H1 (cell line): ENCODE measurements around the gene WDR75.

Experiments
- ATF3 ChIP-seq: IDR thresholded peaks from 2 replicates; pipeline ENCODE4 v1.6.1; 2011; ENCODE audit warnings: low read depth, mild to moderate bottlenecking, low read length; ENCODE audit not compliant: insufficient read depth
- CHD1 ChIP-seq: IDR thresholded peaks from 2 replicates; pipeline ENCODE4 v1.6.1; 2012; ENCODE audit warnings: low read depth, low read length, improper control_type of control experiment
- CTCF ChIP-seq, 3 experiments: IDR thresholded peaks; 1 replicate in 2 of 3; 2 replicates in 1 of 3; pipeline versions ENCODE4 v1.5.1 to v1.6.1; 2011; ENCODE audit warnings: low read length in 3 of 3, mild to moderate bottlenecking in 3 of 3, inconsistent platforms in 2 of 3, low read depth in 1 of 3, moderate library complexity in 1 of 3; ENCODE audit not compliant: insufficient read depth in 1 of 3; ENCODE audit errors: control extremely low read depth in 1 of 3
- E2F6 ChIP-seq: IDR thresholded peaks from 2 replicates; pipeline ENCODE4 v1.6.1; 2012; ENCODE audit warnings: inconsistent platforms
- MAX ChIP-seq: IDR thresholded peaks from 2 replicates; pipeline ENCODE4 v1.6.1; 2012; ENCODE audit warnings: inconsistent platforms
- POLR2A ChIP-seq, 2 experiments: IDR thresholded peaks; 1 replicate in 1 of 2; 2 replicates in 1 of 2; pipeline ENCODE4 v1.6.1; 2011; ENCODE audit warnings: low read depth in 2 of 2, low read length in 2 of 2, mild to moderate bottlenecking in 2 of 2; ENCODE audit errors: control extremely low read depth in 1 of 2
- RFX5 ChIP-seq: IDR thresholded peaks from 2 replicates; pipeline ENCODE4 v1.6.1; 2011; ENCODE audit warnings: low read depth, low read length, improper control_type of control experiment, borderline replicate concordance
- RNF2 ChIP-seq: fragments of 200-900, 300-1000 bp; sonication (generic); IDR thresholded peaks from 2 replicates; pipeline ENCODE4 v1.7.1; 2016; ENCODE audit warnings: borderline replicate concordance, low read depth, mild to moderate bottlenecking, antibody characterized with exemption, low read length; ENCODE audit not compliant: poor library complexity, severe bottlenecking; ENCODE audit errors: missing control alignments
- SP1 ChIP-seq: IDR thresholded peaks from 2 replicates; pipeline ENCODE4 v1.6.1; 2011; ENCODE audit warnings: low read depth, low read length
- ZNF274 ChIP-seq: IDR thresholded peaks from 2 replicates; pipeline ENCODE4 v1.7.0; 2012; ENCODE audit warnings: low read length, borderline replicate concordance; ENCODE audit errors: extremely low read depth

- TF ChIP-seq CTCF (IDR thresholded peaks at IDR 0.05; ENCODE audit: control extremely low read depth in 1 of 3, insufficient read depth in 1 of 3, low read depth in 1 of 3, low read length in 3 of 3) (no peak), CHD1 (no peak), SP1 (no peak), MAX (no peak), E2F6 (no peak), RNF2 (no peak), RFX5 (no peak), ZNF274 (no peak), POLR2A (IDR thresholded peaks at IDR 0.05; ENCODE audit: control extremely low read depth in 1 of 2, low read depth in 2 of 2, low read length in 2 of 2) (no peak), ATF3 (no peak)
These were observed 33.0 kb upstream of the WDR75 start for GRCh38 chr2:189408294-189408693.
